GM21526 (cell line): ENCODE measurements around the gene CLPTM1L.
"Not testable (repeated sequence)": the region's sequence is repeated elsewhere in the genome, so short reads cannot be mapped to it uniquely, and the experiment has no call there.

ENCODE experiments used
- ATAC-seq: cut with Tn5 transposase; IDR thresholded peaks from one replicate; pipeline ENCODE4 v1.9.1; 2021; ENCODE audit warnings: moderate library complexity; ENCODE audit not compliant: unreplicated experiment, low FRiP score

Gene CLPTM1L

GRCh38 chr5:1380910-1381309, 36.0 kb upstream of the CLPTM1L start:
- no peak for ATAC-seq

- ATAC-seq: peak; percentile 68
Observed at GRCh38 chr5:1380011-1380817, 35.3 kb upstream of the CLPTM1L start.

- ATAC-seq: no peak
Observed at GRCh38 chr5:1378866-1379659, 34.2 kb upstream of the CLPTM1L start.

- ATAC-seq: no peak
Observed at GRCh38 chr5:1378096-1378495, 33.2 kb upstream of the CLPTM1L start.

- no peak for ATAC-seq
Observed at GRCh38 chr5:1376981-1377380, 32.1 kb upstream of the CLPTM1L start.

- no peak for ATAC-seq
Observed at GRCh38 chr5:1375871-1376810, 31.2 kb upstream of the CLPTM1L start.

GRCh38 chr5:1374679-1375055, 29.8 kb upstream of the CLPTM1L start:
- no peak for ATAC-seq

GRCh38 chr5:1374030-1374678, 29.3 kb upstream of the CLPTM1L start:
- ATAC-seq: no peak

GRCh38 chr5:1371972-1372342, 27.1 kb upstream of the CLPTM1L start:
- not testable (repeated sequence) for ATAC-seq

- no peak for ATAC-seq
Observed at GRCh38 chr5:1371218-1371971, 26.5 kb upstream of the CLPTM1L start.

GRCh38 chr5:1370006-1370405, 25.1 kb upstream of the CLPTM1L start:
- no peak for ATAC-seq

GRCh38 chr5:1368756-1369155, 23.9 kb upstream of the CLPTM1L start:
- ATAC-seq: no peak

GRCh38 chr5:1368236-1368635, 23.3 kb upstream of the CLPTM1L start:
- no peak for ATAC-seq

GRCh38 chr5:1367149-1367548, 22.2 kb upstream of the CLPTM1L start:
- no peak for ATAC-seq

- peak; percentile 64 for ATAC-seq
Observed at GRCh38 chr5:1366514-1366913, 21.6 kb upstream of the CLPTM1L start.

- ATAC-seq: no peak
Observed at GRCh38 chr5:1364211-1364610, 19.3 kb upstream of the CLPTM1L start.

- no peak for ATAC-seq
Observed at GRCh38 chr5:1363581-1363980, 18.7 kb upstream of the CLPTM1L start.

GRCh38 chr5:1363160-1363559, 18.3 kb upstream of the CLPTM1L start:
- no peak for ATAC-seq

- no peak for ATAC-seq
Observed at GRCh38 chr5:1362242-1363015, 17.5 kb upstream of the CLPTM1L start.
